DND-41 (cell line): Measurements from ENCODE around the gene CRY1.

Experiments used
- EZH2 ChIP-seq: IDR thresholded peaks from 3 replicates; pipeline ENCODE4 v1.6.1; 2012; ENCODE audit warnings: borderline replicate concordance, low read depth, mild to moderate bottlenecking, moderate library complexity, low read length, inconsistent platforms; ENCODE audit not compliant: severe bottlenecking
- TF ChIP-seq, protein P1 (sequence below): IDR thresholded peaks from 2 replicates; pipeline ENCODE4 v1.5.1; 2012; ENCODE audit warnings: borderline replicate concordance, low read length, moderate library complexity, mild to moderate bottlenecking; ENCODE audit not compliant: poor library complexity, severe bottlenecking; ENCODE audit errors: extremely low read depth

DNA sequence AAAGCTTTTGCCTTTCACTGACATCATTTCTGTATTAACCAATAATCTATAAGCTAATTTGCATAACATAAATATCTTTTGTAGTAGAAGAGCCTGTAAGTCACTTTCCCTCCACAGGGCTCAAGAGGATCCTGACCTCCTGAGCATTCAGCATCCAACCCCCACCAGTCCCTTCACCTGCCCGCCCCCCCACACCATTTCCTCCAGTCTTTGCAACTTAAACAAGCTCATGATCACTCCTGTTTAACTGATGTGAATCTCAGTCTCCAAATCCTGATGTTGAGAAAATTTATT lies 12.0 kb upstream of the CRY1 start:
- TF ChIP-seq EZH2 = no peak
- TF ChIP-seq, protein P1, sequence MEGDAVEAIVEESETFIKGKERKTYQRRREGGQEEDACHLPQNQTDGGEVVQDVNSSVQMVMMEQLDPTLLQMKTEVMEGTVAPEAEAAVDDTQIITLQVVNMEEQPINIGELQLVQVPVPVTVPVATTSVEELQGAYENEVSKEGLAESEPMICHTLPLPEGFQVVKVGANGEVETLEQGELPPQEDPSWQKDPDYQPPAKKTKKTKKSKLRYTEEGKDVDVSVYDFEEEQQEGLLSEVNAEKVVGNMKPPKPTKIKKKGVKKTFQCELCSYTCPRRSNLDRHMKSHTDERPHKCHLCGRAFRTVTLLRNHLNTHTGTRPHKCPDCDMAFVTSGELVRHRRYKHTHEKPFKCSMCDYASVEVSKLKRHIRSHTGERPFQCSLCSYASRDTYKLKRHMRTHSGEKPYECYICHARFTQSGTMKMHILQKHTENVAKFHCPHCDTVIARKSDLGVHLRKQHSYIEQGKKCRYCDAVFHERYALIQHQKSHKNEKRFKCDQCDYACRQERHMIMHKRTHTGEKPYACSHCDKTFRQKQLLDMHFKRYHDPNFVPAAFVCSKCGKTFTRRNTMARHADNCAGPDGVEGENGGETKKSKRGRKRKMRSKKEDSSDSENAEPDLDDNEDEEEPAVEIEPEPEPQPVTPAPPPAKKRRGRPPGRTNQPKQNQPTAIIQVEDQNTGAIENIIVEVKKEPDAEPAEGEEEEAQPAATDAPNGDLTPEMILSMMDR = no peak
